ENCODE measurements around the gene PLEKHG1. TPM values are rescaled to one million over a fixed set of nuclear protein-coding genes. Genes with fewer than 3 reads are reported as not detected.

The PLEKHG1 gene
- polyA plus RNA-seq, 2 donors: 5.7 to 8.1 TPM

DNA sequence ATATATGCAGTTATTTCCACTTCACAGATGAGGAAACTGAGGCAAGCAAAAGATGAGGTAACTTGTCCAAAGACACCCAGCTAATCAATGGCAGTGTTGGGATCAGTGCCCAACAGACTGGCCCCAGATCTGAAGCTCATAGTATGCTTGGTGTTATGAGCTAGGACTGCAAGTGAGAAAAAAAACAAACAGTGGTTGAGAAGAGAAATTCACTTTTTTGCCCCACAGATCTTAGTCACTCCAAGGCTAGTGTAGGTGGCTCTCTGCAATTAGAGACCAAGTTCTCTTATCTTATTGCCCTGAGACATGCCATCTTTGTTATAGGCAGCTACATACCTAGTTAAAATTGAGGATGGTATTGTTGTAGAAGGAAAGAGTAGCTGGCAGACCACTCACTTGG, 16.3 kb downstream of the PLEKHG1 start:
- Histone ChIP-seq H3K4me3 (ENCODE audit: low read depth in 1 of 2, low read length in 2 of 2) (no peak overlapping the region), H3K4me1 (ENCODE audit: control insufficient read depth in 2 of 2, insufficient read depth in 2 of 2, low read length in 1 of 2) (peaks cover 0 to 2% of the 10 kb centered on the region in 2 donors), H3K27ac (ENCODE audit: low read depth in 2 of 2, low read length in 1 of 2) (no peak overlapping the region), H3K9me3 (ENCODE audit: control insufficient read depth in 2 of 2, insufficient read depth in 1 of 2, low read depth in 1 of 2, low read length in 1 of 2) (no peaks in the 10 kb centered on the region), H3K27me3 (ENCODE audit: control insufficient read depth in 1 of 2, insufficient read depth in 2 of 2, low read length in 2 of 2) (no peaks in the 10 kb centered on the region), H3K36me3 (ENCODE audit: control insufficient read depth in 2 of 2, insufficient read depth in 2 of 2, low read length in 1 of 2) (no peaks in the 10 kb centered on the region)

GRCh38 chr6:150616586-150616985, 16.9 kb downstream of the PLEKHG1 start:
- Histone ChIP-seq H3K27me3 (ENCODE audit: control insufficient read depth in 1 of 2, insufficient read depth in 2 of 2, low read length in 2 of 2) (no peaks in the 10 kb centered on the region), H3K4me1 (ENCODE audit: control insufficient read depth in 2 of 2, insufficient read depth in 2 of 2, low read length in 1 of 2) (peaks cover 0 to 2% of the 10 kb centered on the region in 2 donors), H3K9me3 (ENCODE audit: control insufficient read depth in 2 of 2, insufficient read depth in 1 of 2, low read depth in 1 of 2, low read length in 1 of 2) (no peaks in the 10 kb centered on the region), H3K4me3 (ENCODE audit: low read depth in 1 of 2, low read length in 2 of 2) (no peak overlapping the region), H3K27ac (ENCODE audit: low read depth in 2 of 2, low read length in 1 of 2) (no peak overlapping the region), H3K36me3 (ENCODE audit: control insufficient read depth in 2 of 2, insufficient read depth in 2 of 2, low read length in 1 of 2) (no peaks in the 10 kb centered on the region)
- 36 to 55% methylated on average over 2 of the region's 2 CpGs for WGBS, 2 donors

- Histone ChIP-seq H3K36me3 (ENCODE audit: control insufficient read depth in 2 of 2, insufficient read depth in 2 of 2, low read length in 1 of 2) (no peaks in the 10 kb centered on the region), H3K27me3 (ENCODE audit: control insufficient read depth in 1 of 2, insufficient read depth in 2 of 2, low read length in 2 of 2) (no peaks in the 10 kb centered on the region), H3K27ac (ENCODE audit: low read depth in 2 of 2, low read length in 1 of 2) (no peak overlapping the region), H3K4me3 (ENCODE audit: low read depth in 1 of 2, low read length in 2 of 2) (no peak overlapping the region), H3K9me3 (ENCODE audit: control insufficient read depth in 2 of 2, insufficient read depth in 1 of 2, low read depth in 1 of 2, low read length in 1 of 2) (no peaks in the 10 kb centered on the region), H3K4me1 (ENCODE audit: control insufficient read depth in 2 of 2, insufficient read depth in 2 of 2, low read length in 1 of 2) (peaks cover 0 to 2% of the 10 kb centered on the region in 2 donors)
- 73 to 82% methylated on average over 3 of the region's 3 CpGs for WGBS, 2 donors
Measured at GRCh38 chr6:150617062-150617461, 17.4 kb downstream of the PLEKHG1 start.

DNA sequence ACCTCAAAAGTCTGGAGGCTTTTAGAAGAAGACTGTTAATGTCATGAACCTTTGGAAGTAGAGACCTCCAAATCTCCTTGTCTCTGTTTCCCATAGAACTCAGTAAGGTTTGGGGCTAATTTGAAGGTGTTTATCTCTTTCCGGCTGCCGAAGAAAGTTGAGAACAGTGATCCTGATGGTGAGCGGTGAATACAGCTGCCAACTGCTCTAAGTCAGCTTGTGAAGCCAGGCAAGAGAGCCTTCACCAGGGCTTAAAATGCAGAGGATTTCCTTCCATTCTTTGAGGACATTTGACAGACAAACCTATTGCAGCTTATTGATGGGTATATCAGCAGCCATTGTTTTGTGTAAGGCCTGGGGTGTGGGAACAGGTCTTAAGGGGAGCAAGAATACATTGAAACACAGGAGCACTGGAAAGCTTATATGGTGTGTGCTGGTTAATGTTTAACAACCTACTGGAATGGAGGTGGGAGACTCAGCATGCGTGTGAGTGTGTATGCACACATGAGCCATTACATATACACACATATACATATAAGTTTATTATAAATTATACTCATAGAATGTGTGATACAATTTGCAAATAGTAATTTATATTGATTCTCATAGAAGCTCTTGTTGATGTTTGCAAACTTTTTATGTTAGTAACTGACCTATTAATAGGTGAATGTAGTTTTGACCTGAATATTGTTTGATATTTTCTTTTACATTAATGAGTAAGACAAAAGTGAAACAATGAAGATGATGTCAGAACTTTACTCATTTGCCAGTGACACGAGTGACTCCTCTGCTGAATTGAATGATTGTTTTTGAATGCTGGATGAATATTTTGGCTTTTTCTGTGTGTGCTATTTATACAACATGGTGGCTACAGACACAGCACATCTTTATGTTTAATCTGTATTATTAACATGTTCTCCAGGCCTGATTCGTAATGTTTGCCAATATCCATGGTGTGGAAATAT, 18.1 kb downstream of the PLEKHG1 start:
- H3K36me3 ChIP-seq (ENCODE audit: control insufficient read depth in 2 of 2, insufficient read depth in 2 of 2, low read length in 1 of 2): no peaks in the 10 kb centered on the region
- H3K27ac ChIP-seq (ENCODE audit: low read depth in 2 of 2, low read length in 1 of 2): no peak overlapping the region
- no peaks in the 10 kb centered on the region for H3K27me3 ChIP-seq (ENCODE audit: control insufficient read depth in 1 of 2, insufficient read depth in 2 of 2, low read length in 2 of 2)
- H3K4me1 ChIP-seq (ENCODE audit: control insufficient read depth in 2 of 2, insufficient read depth in 2 of 2, low read length in 1 of 2): peaks cover 0 to 2% of the 10 kb centered on the region in 2 donors
- H3K4me3 ChIP-seq (ENCODE audit: low read depth in 1 of 2, low read length in 2 of 2): no peak overlapping the region
- 69 to 70% methylated on average over 6 of the region's 6 CpGs for WGBS, 2 donors
- H3K9me3 ChIP-seq (ENCODE audit: control insufficient read depth in 2 of 2, insufficient read depth in 1 of 2, low read depth in 1 of 2, low read length in 1 of 2): no peaks in the 10 kb centered on the region

GRCh38 chr6:150619275-150619674, 19.6 kb downstream of the PLEKHG1 start:
- H3K4me3 ChIP-seq (ENCODE audit: low read depth in 1 of 2, low read length in 2 of 2): no peak overlapping the region
- H3K27ac ChIP-seq (ENCODE audit: low read depth in 2 of 2, low read length in 1 of 2): no peak overlapping the region
- WGBS, 2 donors: 97% methylated on average over 3 of the region's 3 CpGs
- no peaks in the 10 kb centered on the region for H3K36me3 ChIP-seq (ENCODE audit: control insufficient read depth in 2 of 2, insufficient read depth in 2 of 2, low read length in 1 of 2)
- H3K4me1 ChIP-seq (ENCODE audit: control insufficient read depth in 2 of 2, insufficient read depth in 2 of 2, low read length in 1 of 2): peaks cover 2% of the 10 kb centered on the region in 2 donors
- H3K27me3 ChIP-seq (ENCODE audit: control insufficient read depth in 1 of 2, insufficient read depth in 2 of 2, low read length in 2 of 2): no peaks in the 10 kb centered on the region
- no peaks in the 10 kb centered on the region for H3K9me3 ChIP-seq (ENCODE audit: control insufficient read depth in 2 of 2, insufficient read depth in 1 of 2, low read depth in 1 of 2, low read length in 1 of 2)

GRCh38 chr6:150620244-150620643, 20.6 kb downstream of the PLEKHG1 start:
- no peak overlapping the region for H3K4me3 ChIP-seq (ENCODE audit: low read depth in 1 of 2, low read length in 2 of 2)
- no peaks in the 10 kb centered on the region for H3K36me3 ChIP-seq (ENCODE audit: control insufficient read depth in 2 of 2, insufficient read depth in 2 of 2, low read length in 1 of 2)
- H3K4me1 ChIP-seq (ENCODE audit: control insufficient read depth in 2 of 2, insufficient read depth in 2 of 2, low read length in 1 of 2): peaks cover 2% of the 10 kb centered on the region in 2 donors
- H3K27ac ChIP-seq (ENCODE audit: low read depth in 2 of 2, low read length in 1 of 2): no peak overlapping the region
- H3K27me3 ChIP-seq (ENCODE audit: control insufficient read depth in 1 of 2, insufficient read depth in 2 of 2, low read length in 2 of 2): no peaks in the 10 kb centered on the region
- H3K9me3 ChIP-seq (ENCODE audit: control insufficient read depth in 2 of 2, insufficient read depth in 1 of 2, low read depth in 1 of 2, low read length in 1 of 2): no peaks in the 10 kb centered on the region
- 38 to 65% methylated on average over 3 of the region's 3 CpGs for WGBS, 2 donors

DNA sequence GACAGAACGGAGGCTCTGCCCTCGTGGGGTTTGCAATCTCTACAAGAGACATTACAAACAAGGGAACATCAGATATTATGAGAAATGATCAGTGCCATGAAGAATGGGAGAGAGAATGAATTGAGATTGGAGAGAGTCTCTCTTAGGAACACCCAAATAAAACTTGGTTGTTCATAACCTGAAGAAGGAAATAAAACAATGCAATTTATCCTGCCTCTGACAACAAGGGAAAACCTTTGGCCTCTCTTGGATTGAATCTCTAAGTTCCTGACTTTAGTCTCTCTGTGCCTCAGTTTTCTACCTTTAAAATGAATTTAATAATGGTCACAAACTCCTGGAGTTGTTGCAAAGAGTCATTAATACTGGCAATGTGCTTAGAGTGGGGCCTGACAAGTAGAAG, 21.1 kb downstream of the PLEKHG1 start:
- no peaks in the 10 kb centered on the region for H3K36me3 ChIP-seq (ENCODE audit: control insufficient read depth in 2 of 2, insufficient read depth in 2 of 2, low read length in 1 of 2)
- H3K27ac ChIP-seq (ENCODE audit: low read depth in 2 of 2, low read length in 1 of 2): no peak overlapping the region
- 83 to 84% methylated on average over 2 of the region's 2 CpGs for WGBS, 2 donors
- no peaks in the 10 kb centered on the region for H3K27me3 ChIP-seq (ENCODE audit: control insufficient read depth in 1 of 2, insufficient read depth in 2 of 2, low read length in 2 of 2)
- no peaks in the 10 kb centered on the region for H3K9me3 ChIP-seq (ENCODE audit: control insufficient read depth in 2 of 2, insufficient read depth in 1 of 2, low read depth in 1 of 2, low read length in 1 of 2)
- peaks cover 2% of the 10 kb centered on the region in 2 donors for H3K4me1 ChIP-seq (ENCODE audit: control insufficient read depth in 2 of 2, insufficient read depth in 2 of 2, low read length in 1 of 2)
- no peak overlapping the region for H3K4me3 ChIP-seq (ENCODE audit: low read depth in 1 of 2, low read length in 2 of 2)

DNA sequence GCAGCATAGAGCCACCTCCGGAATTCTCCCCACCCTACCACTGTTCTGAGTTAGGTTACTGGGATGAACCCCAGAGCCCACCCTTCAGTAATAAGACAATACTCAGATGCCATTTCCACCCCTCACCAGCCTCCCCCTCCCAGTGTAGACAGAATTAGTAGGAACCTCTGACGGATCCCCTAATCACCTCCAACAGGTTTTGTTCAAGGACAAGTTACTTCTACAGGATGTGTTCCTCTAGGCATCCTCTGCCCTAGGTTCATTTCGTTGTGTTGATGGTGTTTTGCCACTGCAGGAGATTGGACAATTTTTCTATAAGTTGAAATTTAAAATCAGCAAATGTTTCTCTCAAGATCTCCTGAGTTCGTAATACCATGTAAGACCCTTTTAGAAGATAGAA, 22.8 kb downstream of the PLEKHG1 start:
- Histone ChIP-seq H3K27me3 (ENCODE audit: control insufficient read depth in 1 of 2, insufficient read depth in 2 of 2, low read length in 2 of 2) (no peaks in the 10 kb centered on the region), H3K4me1 (ENCODE audit: control insufficient read depth in 2 of 2, insufficient read depth in 2 of 2, low read length in 1 of 2) (peaks cover 2% of the 10 kb centered on the region in 2 donors), H3K4me3 (ENCODE audit: low read depth in 1 of 2, low read length in 2 of 2) (no peak overlapping the region), H3K36me3 (ENCODE audit: control insufficient read depth in 2 of 2, insufficient read depth in 2 of 2, low read length in 1 of 2) (no peaks in the 10 kb centered on the region), H3K27ac (ENCODE audit: low read depth in 2 of 2, low read length in 1 of 2) (no peak overlapping the region), H3K9me3 (ENCODE audit: control insufficient read depth in 2 of 2, insufficient read depth in 1 of 2, low read depth in 1 of 2, low read length in 1 of 2) (no peaks in the 10 kb centered on the region)
- 87 to 89% methylated on average over 4 of the region's 4 CpGs for whole genome bisulfite sequencing, 2 donors

DNA sequence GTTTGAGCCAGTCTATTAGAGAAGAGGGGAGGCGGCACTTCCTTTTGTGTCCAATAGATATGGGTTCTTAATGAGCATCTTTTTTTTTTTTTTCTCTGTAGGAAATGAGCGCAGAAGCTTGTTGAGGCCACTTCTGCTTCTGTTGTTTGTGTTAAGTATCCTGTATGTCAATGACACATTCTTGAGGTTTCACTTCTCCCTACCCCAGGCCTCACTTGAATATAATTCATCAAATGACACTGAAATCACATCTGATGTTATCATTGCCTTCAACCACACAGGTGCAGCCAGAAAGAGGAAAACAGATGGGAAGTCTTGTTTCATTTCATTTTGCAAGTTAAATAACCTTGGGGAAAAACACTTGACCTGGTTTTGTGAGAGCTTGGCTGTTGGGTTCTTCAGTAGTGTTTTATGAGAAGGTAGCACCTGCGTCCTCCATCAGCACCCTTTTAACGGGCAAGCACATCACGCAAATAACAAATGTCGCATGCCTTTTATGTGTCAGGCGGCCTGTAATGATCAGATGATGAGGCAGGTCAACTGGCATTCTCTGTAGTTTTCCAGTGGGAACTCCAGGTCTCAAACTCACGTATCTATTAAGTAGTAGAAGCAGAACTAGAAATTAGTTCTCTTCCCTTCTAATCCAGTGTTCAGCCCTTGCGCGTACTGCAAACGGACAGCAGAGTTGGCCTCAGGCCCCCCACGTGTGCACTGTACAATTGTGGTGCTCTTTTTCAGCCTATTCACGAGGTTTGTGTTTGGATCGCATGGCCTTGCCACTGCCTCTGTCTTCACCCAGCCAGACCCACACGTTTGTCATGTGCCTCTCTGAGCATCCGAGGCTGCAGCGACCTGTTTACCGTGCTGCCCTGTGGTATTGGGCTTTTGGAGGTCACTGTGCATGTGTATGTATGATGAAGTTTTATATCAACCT, 23.5 kb downstream of the PLEKHG1 start:
- peaks cover 2% of the 10 kb centered on the region in 2 donors for H3K4me1 ChIP-seq (ENCODE audit: control insufficient read depth in 2 of 2, insufficient read depth in 2 of 2, low read length in 1 of 2)
- no peaks in the 10 kb centered on the region for H3K27me3 ChIP-seq (ENCODE audit: control insufficient read depth in 1 of 2, insufficient read depth in 2 of 2, low read length in 2 of 2)
- no peak overlapping the region for H3K27ac ChIP-seq (ENCODE audit: low read depth in 2 of 2, low read length in 1 of 2)
- H3K9me3 ChIP-seq (ENCODE audit: control insufficient read depth in 2 of 2, insufficient read depth in 1 of 2, low read depth in 1 of 2, low read length in 1 of 2): no peaks in the 10 kb centered on the region
- no peak overlapping the region for H3K4me3 ChIP-seq (ENCODE audit: low read depth in 1 of 2, low read length in 2 of 2)
- WGBS, 2 donors: 80 to 85% methylated on average over 18 of the region's 18 CpGs
- no peaks in the 10 kb centered on the region for H3K36me3 ChIP-seq (ENCODE audit: control insufficient read depth in 2 of 2, insufficient read depth in 2 of 2, low read length in 1 of 2)
